RWPE1 (cell line): ENCODE data around the gene CFAP52.

Experiments
- CTCF ChIA-PET: fragments of 350-600 bp; sonication (Branson Sonifier 250); formaldehyde crosslinking; extraction: SDS; loops from one replicate; lab custom pipeline; 2021; lab: Yijun Ruan, JAX
- POLR2A ChIA-PET: fragments of 400-600 bp; formaldehyde crosslinking; extraction: SDS; loops from one replicate; lab custom pipeline; 2020; ENCODE audit warnings: antibody characterized with exemption; ENCODE audit not compliant: low non-redundant PET; lab: Yijun Ruan, JAX
- DNase-seq: peaks from one replicate; pipeline ENCODE4 v3.0.0; 2012; ENCODE audit warnings: low spot score
- H3K27ac ChIP-seq: fragments of 450-650 bp; 2 replicates; pipeline ENCODE4 v1.5.1; 2017
- CTCF ChIP-seq: fragments of 450-650 bp; conservative IDR thresholded peaks from 2 replicates; pipeline ENCODE4 v1.5.1; 2017; ENCODE audit warnings: low read depth, mild to moderate bottlenecking

Gene CFAP52

GRCh38 chr17:9643611-9644010, 67.2 kb downstream of the CFAP52 start:
- DNase-seq, result no peak
- CTCF ChIA-PET, result no interaction called here
- TF ChIP-seq CTCF, result no peak

GRCh38 chr17:9644910-9645751, 68.7 kb downstream of the CFAP52 start, which contains the start of gene USP43:
TSS of gene USP43 (plus strand) at chr17:9645517. CDS start at chr17:9645633, 116 bp downstream.
- CTCF ChIA-PET, result interaction anchor here (0.9 to 1.5 kb wide), 2 partner anchors 23 to 81 kb away, joined by 4 to 5 read pairs; no protein-coding TSS in a partner anchor
- peak; percentile 84 for DNase-seq
- peak within 1 kb of the TSS; percentile 80 for H3K27ac ChIP-seq
- POLR2A ChIA-PET, result interaction anchor here (0.6 kb wide), 1 partner anchor 10 kb away, joined by 10 read pairs; no protein-coding TSS in a partner anchor
- TF ChIP-seq CTCF, result 0 out of 2 replicates have a peak, but pooled peaks have one; percentile 6

More at GRCh38 chr17:9643611-9644010, 67.2 kb downstream of the CFAP52 start:
- POLR2A ChIA-PET, result no interaction called here
- H3K27ac ChIP-seq, result no peak overlapping the region

- ChIA-PET POLR2A (no interaction called here), CTCF (interaction anchor here (0.7 to 1.5 kb wide), 3 partner anchors 22 to 121 kb away, joined by 3 to 5 read pairs (median 4); no protein-coding TSS in a partner anchor)
- peak overlapping the region; percentile 80 for H3K27ac ChIP-seq
- DNase-seq, result peak; percentile 50
- TF ChIP-seq CTCF, result peak; percentile 37
Measured at GRCh38 chr17:9645851-9646545, 69.6 kb downstream of the CFAP52 start.

- CTCF ChIA-PET, result interaction anchor here (0.7 to 1.5 kb wide), 2 partner anchors 79 to 121 kb away, joined by 3 to 5 read pairs; no protein-coding TSS in a partner anchor
Measured at GRCh38 chr17:9646546-9646885, 70.1 kb downstream of the CFAP52 start.

GRCh38 chr17:9647014-9647413, 70.6 kb downstream of the CFAP52 start:
- ChIA-PET CTCF (interaction anchor here (0.6 to 1.0 kb wide), 2 partner anchors 68 to 82 kb away, joined by 3 to 6 read pairs; no protein-coding TSS in a partner anchor), POLR2A (no interaction called here)
- no peak overlapping the region for H3K27ac ChIP-seq
- TF ChIP-seq CTCF, result no peak
- peak; percentile 57 for DNase-seq

More at GRCh38 chr17:9646546-9646885, 70.1 kb downstream of the CFAP52 start:
- no peak overlapping the region for H3K27ac ChIP-seq
- no peak for TF ChIP-seq CTCF
- DNase-seq, result no peak
- POLR2A ChIA-PET, result no interaction called here
